Parathyroid adenoma (tissue), 2 donors: ENCODE measurements around the gene RASSF1.

Experiments
- H2AFZ ChIP-seq: fragments of 300-600 bp; sonication (generic); one replicate; pipeline ENCODE4 v1.7.0; 2017; ENCODE audit warnings: antibody characterized with exemption, mild to moderate bottlenecking
- H3K27ac ChIP-seq: fragments of 300-600 bp; sonication (generic); one replicate; pipeline ENCODE4 v1.7.0; 2017
- H3K27me3 ChIP-seq: fragments of 300-600 bp; sonication (generic); one replicate; pipeline ENCODE4 v1.7.0; 2017; ENCODE audit warnings: low read length; ENCODE audit not compliant: control insufficient read depth, insufficient read depth
- H3K36me3 ChIP-seq: fragments of 300-600 bp; sonication (generic); one replicate; pipeline ENCODE4 v1.7.0; 2017; ENCODE audit warnings: low read length; ENCODE audit not compliant: control insufficient read depth, insufficient read depth
- H3K4me1 ChIP-seq: fragments of 300-600 bp; sonication (generic); one replicate; pipeline ENCODE4 v1.7.0; 2017; ENCODE audit warnings: control low read depth
- H3K4me2 ChIP-seq: fragments of 300-600 bp; sonication (generic); one replicate; pipeline ENCODE4 v1.7.0; 2017; ENCODE audit warnings: low read length
- H3K4me3 ChIP-seq: fragments of 300-600 bp; sonication (generic); one replicate; pipeline ENCODE4 v1.7.0; 2017; ENCODE audit warnings: low read depth, low read length
- H3K79me2 ChIP-seq: fragments of 300-600 bp; sonication (generic); one replicate; pipeline ENCODE4 v1.7.0; 2017; ENCODE audit warnings: control low read depth
- H3K9ac ChIP-seq: fragments of 300-600 bp; sonication (generic); one replicate; pipeline ENCODE4 v1.7.0; 2017; ENCODE audit warnings: mild to moderate bottlenecking
- H3K9me3 ChIP-seq: fragments of 300-600 bp; sonication (generic); one replicate; pipeline ENCODE4 v1.7.0; 2017; ENCODE audit warnings: low read length; ENCODE audit not compliant: control insufficient read depth
- TF ChIP-seq, protein P1 (sequence below): fragments of 300-600 bp; sonication (generic); IDR thresholded peaks from one replicate; pipeline ENCODE4 v1.7.0; 2017; ENCODE audit warnings: antibody characterized with exemption, mild to moderate bottlenecking
- donor health status: primary hyperparathyroidism.

RASSF1 gene

DNA sequence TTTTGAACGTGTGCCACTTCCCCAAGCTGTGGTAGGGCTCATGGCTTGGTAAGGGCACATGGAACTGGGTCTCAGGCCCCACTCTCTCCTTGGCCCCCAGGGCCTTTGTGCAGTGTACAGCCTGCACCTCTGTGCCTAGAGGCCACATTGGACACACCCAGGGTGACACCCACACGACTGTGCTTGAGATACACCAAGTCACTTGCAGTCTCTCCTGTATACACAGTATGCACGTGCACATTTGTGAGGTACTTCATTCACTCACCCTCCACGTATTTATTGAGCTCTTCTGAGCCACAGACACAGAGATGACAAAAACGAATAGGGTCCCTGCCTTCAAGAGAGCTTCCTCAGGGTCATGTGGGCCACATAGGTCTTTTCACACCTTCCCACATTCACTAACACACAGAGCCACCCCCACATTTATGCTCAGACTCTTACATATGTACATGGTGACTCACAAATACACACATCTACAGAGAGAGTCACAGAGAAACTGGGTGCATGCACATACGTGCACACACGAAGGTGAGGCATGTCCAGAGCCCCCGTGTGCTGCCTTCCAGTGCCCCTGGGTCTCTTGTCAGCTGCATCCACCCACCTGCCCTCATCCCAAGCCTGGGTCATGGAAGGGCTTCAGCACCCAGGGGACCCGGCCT, 28.5 kb upstream of the RASSF1 start:
- peaks cover 6% of the 10 kb centered on the region for H3K4me1 ChIP-seq
- no peak overlapping the region for H3K9ac ChIP-seq
- H3K9me3 ChIP-seq = no peaks in the 10 kb centered on the region
- H2AFZ ChIP-seq = no peak overlapping the region
- H3K27ac ChIP-seq = no peak overlapping the region
- H3K79me2 ChIP-seq = no peaks in the 10 kb centered on the region
- TF ChIP-seq, protein P1, sequence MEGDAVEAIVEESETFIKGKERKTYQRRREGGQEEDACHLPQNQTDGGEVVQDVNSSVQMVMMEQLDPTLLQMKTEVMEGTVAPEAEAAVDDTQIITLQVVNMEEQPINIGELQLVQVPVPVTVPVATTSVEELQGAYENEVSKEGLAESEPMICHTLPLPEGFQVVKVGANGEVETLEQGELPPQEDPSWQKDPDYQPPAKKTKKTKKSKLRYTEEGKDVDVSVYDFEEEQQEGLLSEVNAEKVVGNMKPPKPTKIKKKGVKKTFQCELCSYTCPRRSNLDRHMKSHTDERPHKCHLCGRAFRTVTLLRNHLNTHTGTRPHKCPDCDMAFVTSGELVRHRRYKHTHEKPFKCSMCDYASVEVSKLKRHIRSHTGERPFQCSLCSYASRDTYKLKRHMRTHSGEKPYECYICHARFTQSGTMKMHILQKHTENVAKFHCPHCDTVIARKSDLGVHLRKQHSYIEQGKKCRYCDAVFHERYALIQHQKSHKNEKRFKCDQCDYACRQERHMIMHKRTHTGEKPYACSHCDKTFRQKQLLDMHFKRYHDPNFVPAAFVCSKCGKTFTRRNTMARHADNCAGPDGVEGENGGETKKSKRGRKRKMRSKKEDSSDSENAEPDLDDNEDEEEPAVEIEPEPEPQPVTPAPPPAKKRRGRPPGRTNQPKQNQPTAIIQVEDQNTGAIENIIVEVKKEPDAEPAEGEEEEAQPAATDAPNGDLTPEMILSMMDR = no peak
- H3K4me2 ChIP-seq = no peak overlapping the region
- H3K27me3 ChIP-seq = no peaks in the 10 kb centered on the region
- H3K4me3 ChIP-seq = no peak overlapping the region
- H3K36me3 ChIP-seq = no peaks in the 10 kb centered on the region

DNA sequence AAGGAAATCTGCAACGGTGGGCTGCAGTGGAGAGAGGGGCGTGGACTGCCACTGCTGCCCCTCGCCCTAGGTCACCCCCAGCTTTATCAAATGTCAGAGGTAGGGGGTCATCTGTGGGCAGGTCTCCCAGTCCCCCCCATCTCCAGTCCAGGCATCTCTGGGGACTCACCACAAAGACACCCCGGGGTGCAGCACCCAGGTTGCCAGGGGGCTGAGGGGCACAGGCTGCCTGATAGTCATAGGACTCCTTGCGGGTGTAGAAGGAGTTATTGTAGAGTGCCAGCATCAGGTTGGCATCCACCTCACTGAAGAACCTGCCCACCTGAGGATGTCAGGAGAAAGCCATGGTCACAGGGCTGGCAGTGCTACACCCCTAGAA, 25.2 kb upstream of the RASSF1 start:
- H3K27me3 ChIP-seq = no peaks in the 10 kb centered on the region
- H3K4me3 ChIP-seq = no peak overlapping the region
- TF ChIP-seq, protein P1 = no peak
- peak overlapping the region; percentile 94 for H2AFZ ChIP-seq
- no peaks in the 10 kb centered on the region for H3K9me3 ChIP-seq
- H3K79me2 ChIP-seq = no peaks in the 10 kb centered on the region
- peak overlapping the region; percentile 71 for H3K27ac ChIP-seq
- H3K4me2 ChIP-seq = peak overlapping the region; percentile 89
- H3K9ac ChIP-seq = no peak overlapping the region
- peaks cover 6% of the 10 kb centered on the region for H3K4me1 ChIP-seq
- H3K36me3 ChIP-seq = no peaks in the 10 kb centered on the region

DNA sequence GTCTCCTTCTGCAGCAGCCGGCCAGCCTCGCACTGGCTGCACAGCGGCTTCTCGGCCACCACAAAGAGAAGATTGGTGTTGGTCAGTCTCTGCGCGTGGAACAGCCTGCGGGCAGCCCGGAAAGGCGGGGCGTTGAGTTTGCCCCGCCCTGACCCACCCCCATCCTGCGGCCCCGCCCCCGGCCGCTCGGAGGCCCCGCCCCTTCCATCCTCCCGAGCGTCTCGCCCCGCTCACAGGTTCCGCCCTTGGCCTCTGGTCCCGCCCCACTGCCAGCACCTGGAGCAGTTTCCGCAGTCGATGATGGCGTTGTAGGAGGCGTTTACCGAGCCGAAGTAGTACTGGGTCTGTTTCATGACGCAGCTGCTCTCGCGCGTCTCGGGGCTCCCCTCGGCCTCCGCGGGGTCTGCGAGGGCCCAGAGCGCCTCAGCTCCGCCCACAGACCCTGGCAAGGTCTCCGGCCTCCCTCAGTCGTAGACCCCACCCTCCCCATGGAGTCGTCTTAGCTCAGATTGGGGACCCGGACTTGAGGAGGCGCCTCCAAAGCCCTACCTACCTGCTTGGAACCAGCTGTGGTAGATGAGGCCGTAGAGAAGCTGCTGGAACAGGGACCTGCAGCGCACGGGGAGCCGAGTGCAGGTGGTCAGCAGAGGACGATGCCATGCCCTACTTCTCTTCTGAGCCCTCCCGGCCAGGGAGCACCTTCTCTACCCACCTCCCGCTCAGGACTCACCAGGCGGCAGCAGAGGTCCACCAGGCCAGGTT, 24.6 kb upstream of the RASSF1 start:
- Histone ChIP-seq H3K27me3 (no peaks in the 10 kb centered on the region), H3K36me3 (no peaks in the 10 kb centered on the region), H3K79me2 (no peaks in the 10 kb centered on the region), H3K4me2 (peak overlapping the region; percentile 89), H2AFZ (peak overlapping the region; percentile 94), H3K4me1 (peaks cover 6% of the 10 kb centered on the region), H3K4me3 (peak overlapping the region; percentile 56), H3K9ac (no peak overlapping the region), H3K27ac (peak overlapping the region; percentile 71), H3K9me3 (no peaks in the 10 kb centered on the region)
- TF ChIP-seq, protein P1 = peak; percentile 9

DNA sequence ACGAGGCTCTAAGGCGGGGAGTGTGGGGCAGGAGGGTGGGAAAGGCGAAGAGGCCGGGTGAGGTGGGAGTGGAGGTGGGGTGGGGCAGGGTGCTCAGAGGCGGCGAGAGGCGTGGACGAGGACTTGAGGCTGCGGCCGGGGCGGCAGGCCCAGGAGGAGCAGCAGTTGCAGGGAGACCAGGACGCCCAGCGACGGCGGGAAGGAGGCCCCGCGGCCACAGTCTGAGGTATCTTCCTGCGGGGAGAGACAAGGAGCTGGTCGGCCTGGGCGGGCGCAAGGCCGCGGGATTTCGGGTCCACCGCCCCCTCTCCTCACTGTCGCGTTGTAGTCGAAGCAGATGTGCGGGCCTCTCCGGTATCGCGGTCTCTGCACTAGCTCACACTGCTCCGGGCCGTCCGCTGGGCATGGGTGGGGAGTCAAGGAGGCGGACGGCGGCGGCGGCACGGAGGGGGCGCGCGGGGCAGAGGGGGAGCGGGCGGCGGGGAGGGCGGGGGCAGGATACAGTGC, 24.0 kb upstream of the RASSF1 start:
- Histone ChIP-seq H3K4me1 (peaks cover 6% of the 10 kb centered on the region), H3K9me3 (no peaks in the 10 kb centered on the region), H3K9ac (no peak overlapping the region), H2AFZ (peak overlapping the region; percentile 94), H3K27ac (no peak overlapping the region), H3K79me2 (no peaks in the 10 kb centered on the region), H3K27me3 (no peaks in the 10 kb centered on the region), H3K4me3 (peak overlapping the region; percentile 56), H3K36me3 (no peaks in the 10 kb centered on the region), H3K4me2 (peak overlapping the region; percentile 89)
- TF ChIP-seq, protein P1 = no peak
